ENCODE measurements around the gene PITPNM2. TPM values are rescaled to one million over a fixed set of nuclear protein-coding genes. Genes with fewer than 3 reads are reported as not detected.

The PITPNM2 gene
- total and polyA plus RNA-seq, 2 of the 8 experiments (the other 6 are each of a cell fraction or from before 2014, with no cell fraction given): 0.59 to 3.4 TPM

GRCh38 chr12:123105211-123105826 lies 45.6 kb downstream of the PITPNM2 start:
- no peak overlapping the region for H2BK15ac ChIP-seq (ENCODE audit: low read length)
- CTCF ChIA-PET (ENCODE audit: partially characterized antibody): interaction anchor here (1.0 to 1.8 kb wide), 4 partner anchors 10 to 60 kb away, joined by 3 to 5 read pairs (median 4); no protein-coding TSS in a partner anchor
- no peak overlapping the region for H4K5ac ChIP-seq (ENCODE audit: insufficient read length, low read depth, low read length)
- no peak overlapping the region for H3K4ac ChIP-seq (replicated peaks; ENCODE audit: insufficient read length, low read depth, low read length)
- DNase-seq (ENCODE audit: low read depth in 1 of 2, low spot score in 2 of 2): peak in 1 of 2 experiments; percentile 17
- no peaks in the 10 kb centered on the region for H3K36me3 ChIP-seq (ENCODE audit: control insufficient read depth in 2 of 4, insufficient read depth in 4 of 4, low read length in 3 of 4)
- H3K18ac ChIP-seq (ENCODE audit: extremely low read depth, low read length): peak overlapping the region; percentile 86; the same call in 1 of the 2 replicates
- no peak for FAIRE-seq
- no peak overlapping the region for H2BK120ac ChIP-seq (replicated peaks; ENCODE audit: low read depth, low read length)
- H3K56ac ChIP-seq (replicated peaks; ENCODE audit: insufficient read length, low read depth, low read length): no peak overlapping the region
- POLR2A ChIA-PET (ENCODE audit: partially characterized antibody): interaction anchor here (1.0 to 1.3 kb wide), 3 partner anchors 9 to 127 kb away, joined by 3 to 4 read pairs (median 4); partner anchors contain the start of genes MPHOSPH9 and MTRFR
- H4K8ac ChIP-seq (ENCODE audit: extremely low read depth, insufficient read depth, low read length): no peak overlapping the region
- peak overlapping the region; percentile 91; the same call in 1 of the 2 replicates for H2BK5ac ChIP-seq (ENCODE audit: low read depth, low read length)
- no peaks in the 10 kb centered on the region for H3K79me2 ChIP-seq (ENCODE audit: control insufficient read depth in 1 of 2, insufficient read depth in 2 of 2, low read length in 2 of 2)
- H3K27ac ChIP-seq (ENCODE audit: low read depth, low read length): no peak overlapping the region
- no peaks in the 10 kb centered on the region for H3K79me1 ChIP-seq (ENCODE audit: low read depth, low read length)
- H3K4me1 ChIP-seq (replicated peaks in 1 of 4; ENCODE audit: control insufficient read depth in 3 of 4, insufficient read depth in 4 of 4, low read length in 3 of 4): peaks cover 9 to 23% (median 16%) of the 10 kb centered on the region in 4 experiments
- no peak overlapping the region for H3K23ac ChIP-seq (ENCODE audit: insufficient read length)
- H3K9me3 ChIP-seq (ENCODE audit: insufficient read depth in 2 of 2, low read depth in 1 of 2, low read length in 1 of 2): no peaks in the 10 kb centered on the region
- H4K91ac ChIP-seq (replicated peaks; ENCODE audit: insufficient read length, low read length): peak overlapping the region; percentile 9
- WGBS, 2 experiments (ENCODE audit: extremely low coverage in 1 of 2, insufficient coverage in 1 of 2, insufficient read length in 1 of 2, insufficient replicate concordance in 2 of 2, low coverage in 1 of 2, low lambda C conversion rate in 2 of 2, missing lambda C conversion rate in 1 of 2): 80% methylated on average over 14 of the region's 14 CpGs; no CpG with 5 or more reads in 1 of the 2 experiments
- no peak overlapping the region for H3K14ac ChIP-seq (ENCODE audit: insufficient read length)
- no peak overlapping the region for H2AFZ ChIP-seq (ENCODE audit: low read length)
- peak overlapping the region; percentile 91; the same call in 1 of the 2 replicates for H2AK5ac ChIP-seq (ENCODE audit: low read depth, low read length)
- H2BK12ac ChIP-seq (ENCODE audit: low read depth, low read length): peak overlapping the region; percentile 83; the same call in 1 of the 2 replicates
- H3K27me3 ChIP-seq (replicated peaks in 1 of 4; ENCODE audit: control insufficient read depth in 3 of 4, extremely low read depth in 1 of 4, insufficient read depth in 3 of 4, low read length in 3 of 4): no peaks in the 10 kb centered on the region; a peak in 1 of 7 replicates
- peak overlapping the region; percentile 99 for H2BK20ac ChIP-seq (ENCODE audit: low read length)
- H3K4me2 ChIP-seq (ENCODE audit: insufficient read depth in 1 of 2, low read depth in 2 of 2, low read length in 2 of 2): 0 out of 4 replicates have a peak overlapping the region, but pooled peaks of 1 of the 2 experiments have one; percentile 14
- no peak overlapping the region for H3K4me3 ChIP-seq (ENCODE audit: extremely low read depth in 1 of 4, insufficient read depth in 2 of 4, low read depth in 3 of 4, low read length in 4 of 4)
- no peaks in the 10 kb centered on the region for H4K20me1 ChIP-seq (replicated peaks in 1 of 2; ENCODE audit: control insufficient read depth in 1 of 2, insufficient read depth in 2 of 2, low read length in 2 of 2)
- H3K9ac ChIP-seq (replicated peaks in 1 of 4; ENCODE audit: extremely low read depth in 1 of 4, low read depth in 3 of 4, low read length in 3 of 4): no peak overlapping the region
- H3K23me2 ChIP-seq (ENCODE audit: low read depth, low read length): no peaks in the 10 kb centered on the region
- TF ChIP-seq SUZ12 (IDR thresholded peaks at IDR 0.05; ENCODE audit: low read length) (no peak), TCF12 (IDR thresholded peaks at IDR 0.05; ENCODE audit: low read depth, low read length) (0 out of 2 replicates have a peak, but pooled peaks have one; percentile 8), RAD21 (IDR thresholded peaks at IDR 0.05 in 1 of 2, conservative IDR thresholded peaks at IDR 0.05 in 1 of 2; ENCODE audit: low read depth in 2 of 2, low read length in 2 of 2) (no peak), ASH2L (IDR thresholded peaks at IDR 0.05; ENCODE audit: low read length) (no peak), YY1 (IDR thresholded peaks at IDR 0.05; ENCODE audit: low read depth, low read length) (no peak), HDAC2 (IDR thresholded peaks at IDR 0.05; ENCODE audit: borderline replicate concordance in 1 of 2, low read depth in 2 of 2, low read length in 2 of 2) (no peak), BCL11A (IDR thresholded peaks at IDR 0.05; ENCODE audit: low read depth in 2 of 2, low read length in 2 of 2) (no peak), NRF1 (IDR thresholded peaks at IDR 0.05; ENCODE audit: low read depth, low read length) (no peak), CHD2 (IDR thresholded peaks at IDR 0.05; ENCODE audit: low read length) (no peak), E2F6 (IDR thresholded peaks at IDR 0.05) (no peak), CREB1 (IDR thresholded peaks at IDR 0.05) (peak; percentile 48; the same call in 1 of the 2 replicates)

Data from H1 (cell line).